K562 (cell line): ENCODE results near the gene CDK4. TPM values are rescaled to one million over a fixed set of nuclear protein-coding genes. Genes with fewer than 3 reads are reported as not detected.

Experiments used
- ATAC-seq: fragments of 200-7000 bp; cut with Tn5 transposase; 3 replicates; pipeline ENCODE4 v1.9.1; 2020; ENCODE audit warnings: moderate library complexity
- BruUV-seq: library from RNA; stranded (reverse); fragments of 400-500 nt; replicated peaks from 2 replicates; lab custom pipeline; 2021; lab: Mats Ljungman, UMichigan
- CTCF ChIA-PET: fragments of 300-600 bp; formaldehyde crosslinking; extraction: SDS; loops from one replicate; lab custom pipeline; 2021; ENCODE audit warnings: low intra/inter-chr PET ratio; lab: Yijun Ruan, JAX
- POLR2A ChIA-PET: fragments of 300-600, 350-650 bp; sonication (Branson Sonifier 250); formaldehyde crosslinking; extraction: SDS; loops from one replicate; lab custom pipeline; 2021; ENCODE audit warnings: antibody characterized with exemption, inconsistent platforms; lab: Yijun Ruan, JAX
- DNase-seq, 4 experiments: peaks; one replicate each; pipeline versions ENCODE4 v3.0.0 to v3.0.0-alpha.2; 2011 to 2018; ENCODE audit warnings: low spot score in 3 of 4, mixed read lengths in 3 of 4; ENCODE audit errors: extremely low read depth in 1 of 4
- FAIRE-seq: peaks from 2 replicates; lab custom pipeline; 2011; peaks lifted over from hg19 to GRCh38; lab: Jason Lieb, UNC
- H2AFZ ChIP-seq: 2 replicates; pipeline ENCODE4 v1.6.0; 2011; ENCODE audit warnings: low read depth, low read length, control low read depth, inconsistent platforms
- H3K27ac ChIP-seq: fragments of 200-600 bp; 3 replicates; pipeline ENCODE4 v1.8.0; 2011; ENCODE audit warnings: low read depth, mild to moderate bottlenecking, control low read depth, inconsistent platforms, low read length, moderate library complexity, mixed read lengths; ENCODE audit errors: extremely low read depth
- H3K27me3 ChIP-seq, 2 experiments: fragments of 300-600 bp in 1 of 2; 2 replicates in 1 of 2; 3 replicates in 1 of 2; pipeline versions ENCODE4 v1.6.0 to v1.8.0; 2011; ENCODE audit warnings: inconsistent platforms in 2 of 2, low read length in 2 of 2, mild to moderate bottlenecking in 1 of 2, mixed read lengths in 1 of 2, moderate library complexity in 1 of 2; ENCODE audit not compliant: control insufficient read depth in 2 of 2, insufficient read depth in 2 of 2
- H3K36me3 ChIP-seq: fragments of 300-600 bp; 3 replicates; pipeline ENCODE4 v1.8.0; 2011; ENCODE audit warnings: mild to moderate bottlenecking, low read length, inconsistent platforms; ENCODE audit not compliant: control insufficient read depth, insufficient read depth
- H3K4me1 ChIP-seq, 2 experiments: fragments of 200-600 bp in 1 of 2; replicated peaks in 1 of 2; 2 replicates in 1 of 2; 3 replicates in 1 of 2; pipeline versions ENCODE4 v1.5.1 to v1.8.0; 2011; ENCODE audit warnings: inconsistent platforms in 2 of 2, low read length in 2 of 2, mild to moderate bottlenecking in 1 of 2, mixed read lengths in 1 of 2, moderate library complexity in 1 of 2; ENCODE audit not compliant: control insufficient read depth in 2 of 2, insufficient read depth in 2 of 2
- H3K4me2 ChIP-seq: 2 replicates; pipeline ENCODE4 v1.6.1; 2011; ENCODE audit warnings: low read length, control low read depth, inconsistent platforms, mixed read lengths; ENCODE audit not compliant: insufficient read depth
- H3K4me3 ChIP-seq: fragments of 200-600 bp; sonication (generic), shearing (Covaris generic); 2 replicates; pipeline ENCODE4 v1.5.1; 2016; ENCODE audit warnings: control low read depth, inconsistent platforms
- H3K79me2 ChIP-seq: fragments of 200-600 bp; 3 replicates; pipeline ENCODE4 v1.8.0; 2011; ENCODE audit warnings: low read length, inconsistent platforms; ENCODE audit not compliant: control insufficient read depth, insufficient read depth
- H3K9ac ChIP-seq, 2 experiments: 2 replicates each; pipeline versions ENCODE4 v1.6.0 to v1.6.1; 2011; ENCODE audit warnings: low read depth in 2 of 2, low read length in 2 of 2, control low read depth in 1 of 2, inconsistent platforms in 1 of 2, mild to moderate bottlenecking in 1 of 2, mixed read lengths in 1 of 2; ENCODE audit not compliant: insufficient read depth in 1 of 2
- H3K9me1 ChIP-seq: one replicate; pipeline ENCODE4 v1.6.0; 2011; ENCODE audit warnings: inconsistent platforms, mild to moderate bottlenecking, low read length, moderate library complexity; ENCODE audit not compliant: control insufficient read depth, insufficient read depth
- H3K9me3 ChIP-seq: replicated peaks from 2 replicates; pipeline ENCODE4 v1.5.1; 2011; ENCODE audit warnings: low read depth, low read length, inconsistent platforms; ENCODE audit not compliant: control insufficient read depth, insufficient read depth
- H4K20me1 ChIP-seq: replicated peaks from 2 replicates; pipeline ENCODE4 v1.6.1; 2011; ENCODE audit warnings: low read length, inconsistent platforms, mixed read lengths; ENCODE audit not compliant: control insufficient read depth, insufficient read depth
- BDP1 ChIP-seq: IDR thresholded peaks from 3 replicates; pipeline ENCODE4 v1.6.1; 2011; ENCODE audit not compliant: insufficient read length, insufficient read depth
- CBFA2T2 ChIP-seq: fragments of 450-650 bp; conservative IDR thresholded peaks from 2 replicates; pipeline ENCODE4 v1.6.1; 2017; ENCODE audit warnings: mild to moderate bottlenecking
- CBX8 ChIP-seq: fragments of 200-600 bp; sonication (generic); IDR thresholded peaks from 2 replicates; pipeline ENCODE4 v1.6.1; 2012; ENCODE audit warnings: borderline replicate concordance, mixed run types, low read depth, mild to moderate bottlenecking, moderate library complexity, mixed read lengths, low read length, control low read depth, inconsistent platforms; ENCODE audit not compliant: poor library complexity, severe bottlenecking; ENCODE audit errors: extremely low read depth
- DIDO1 ChIP-seq: fragments of 450-650 bp; IDR thresholded peaks from 2 replicates; pipeline ENCODE4 v1.6.1; 2016; ENCODE audit warnings: low read depth, missing biosample characterization, missing genetic modification characterization
- L3MBTL2 ChIP-seq: fragments of 450-650 bp; IDR thresholded peaks from 2 replicates; pipeline ENCODE4 v1.6.1; 2016; ENCODE audit warnings: mild to moderate bottlenecking, moderate library complexity
- NR0B1 ChIP-seq: fragments of 450-650 bp; IDR thresholded peaks from one replicate; pipeline ENCODE4 v1.6.1; 2018; ENCODE audit warnings: mild to moderate bottlenecking, moderate library complexity; ENCODE audit not compliant: partially characterized antibody
- POLR2G ChIP-seq: fragments of 200-400 bp; formaldehyde crosslinking; IDR thresholded peaks from 2 replicates; pipeline ENCODE4 v1.6.1; 2017; ENCODE audit warnings: low read depth, mild to moderate bottlenecking, antibody characterized with exemption, low read length, moderate library complexity
- RCOR1 ChIP-seq, 2 experiments: IDR thresholded peaks; 2 replicates each; pipeline ENCODE4 v1.6.1; 2012; ENCODE audit warnings: low read depth in 2 of 2, low read length in 2 of 2, borderline replicate concordance in 1 of 2, improper control_type of control experiment in 1 of 2
- ZEB2 ChIP-seq: fragments of 450-650 bp; IDR thresholded peaks from 2 replicates; pipeline ENCODE4 v1.6.1; 2016
- ZNF175 ChIP-seq: fragments of 200-800 bp; sonication (Bioruptor generic); IDR thresholded peaks from 2 replicates; pipeline ENCODE4 v1.6.1; 2016; ENCODE audit warnings: low read depth, mild to moderate bottlenecking, missing genetic modification characterization, missing compliant biosample characterization
- ZNF57 ChIP-seq: fragments of 450-650 bp; formaldehyde crosslinking; IDR thresholded peaks from 2 replicates; pipeline ENCODE4 v1.4.0; 2020; ENCODE audit warnings: mild to moderate bottlenecking, moderate library complexity
- ZNF766 ChIP-seq: fragments of 200-800 bp; sonication (Bioruptor generic); conservative IDR thresholded peaks from 2 replicates; pipeline ENCODE4 v1.6.1; 2016; ENCODE audit warnings: missing genetic modification characterization, missing compliant biosample characterization
- ZNF79 ChIP-seq: fragments of 250-450 bp; sonication (Bioruptor Pico); IDR thresholded peaks from 2 replicates; pipeline ENCODE4 v1.4.0; 2020; ENCODE audit warnings: low read depth, mild to moderate bottlenecking, moderate library complexity
- WGBS: fragments of 100-300 bp; shearing (Covaris generic); methylation state at CpG from one replicate; pipeline ENCODE4 v1.1.6; 2016; ENCODE audit warnings: low coverage, mixed read lengths; ENCODE audit not compliant: insufficient coverage; ENCODE audit errors: missing lambda C conversion rate; 5-methylcytosine and 5-hydroxymethylcytosine counted together
- in situ Hi-C: fragments of 300-500 bp; cut with MboI; formaldehyde crosslinking; loops from 4 replicates; pipeline ENCODE4 v1.15.0; 2018; ENCODE audit warnings: inconsistent platforms, mixed read lengths
- intact Hi-C: fragments of 100-400 bp; cut with micrococcal nuclease; formaldehyde crosslinking; loops from 2 replicates; pipeline ENCODE4 v1.14.2; 2022
- polyA plus RNA-seq, 8 experiments: library from polyadenylated mRNA; depleted of rRNA in 4 of 8; stranded (reverse) in 5 of 8; unstranded in 3 of 8; fragments of >200 nt; fragmentation: Nextera tagmentation in 2 of 8; fragmentation: Illumina TruSeq in 1 of 8; extraction: Ambion mirVana in 2 of 8; extraction: Trizol in 1 of 8; gene quantifications; 2 replicates each; pipeline versions ENCODE4 v1.2.1 to v1.2.3, GENCODE V29; 2011 to 2014; ENCODE audit warnings: inconsistent platforms in 1 of 8, missing spikeins in 1 of 8
- total RNA-seq, 7 experiments: library from RNA; depleted of rRNA in 6 of 7; stranded (reverse); fragments of >200 nt in 6 of 7; fragmentation: Illumina TruSeq in 2 of 7; extraction: Trizol in 2 of 7; gene quantifications; 2 replicates each; pipeline versions ENCODE4 v1.2.1 to v1.2.3, GENCODE V29; 2011 to 2021; ENCODE audit warnings: low replicate concordance in 1 of 7
- TF ChIP-seq, protein P1 (sequence below), 3 experiments: IDR thresholded peaks in 2 of 3; conservative IDR thresholded peaks in 1 of 3; 2 replicates each; pipeline ENCODE4 v1.5.1; 2011 to 2012; ENCODE audit warnings: low read length in 3 of 3, mild to moderate bottlenecking in 3 of 3, control low read depth in 2 of 3, improper control_type of control experiment in 1 of 3, inconsistent platforms in 1 of 3, low read depth in 1 of 3, mixed read lengths in 1 of 3, moderate library complexity in 1 of 3; ENCODE audit not compliant: insufficient read depth in 2 of 3
- TF ChIP-seq, protein P2 (sequence below): sonication (generic); formaldehyde crosslinking; IDR thresholded peaks from 2 replicates; pipeline ENCODE4 v1.8.1; 2022; ENCODE audit warnings: missing genetic modification reagents

Gene CDK4
- total and polyA plus RNA-seq, 9 of the 15 experiments (the other 6 are each of a cell fraction or from before 2014, with no cell fraction given): 37.8 to 436 (median 238) TPM

DNA sequence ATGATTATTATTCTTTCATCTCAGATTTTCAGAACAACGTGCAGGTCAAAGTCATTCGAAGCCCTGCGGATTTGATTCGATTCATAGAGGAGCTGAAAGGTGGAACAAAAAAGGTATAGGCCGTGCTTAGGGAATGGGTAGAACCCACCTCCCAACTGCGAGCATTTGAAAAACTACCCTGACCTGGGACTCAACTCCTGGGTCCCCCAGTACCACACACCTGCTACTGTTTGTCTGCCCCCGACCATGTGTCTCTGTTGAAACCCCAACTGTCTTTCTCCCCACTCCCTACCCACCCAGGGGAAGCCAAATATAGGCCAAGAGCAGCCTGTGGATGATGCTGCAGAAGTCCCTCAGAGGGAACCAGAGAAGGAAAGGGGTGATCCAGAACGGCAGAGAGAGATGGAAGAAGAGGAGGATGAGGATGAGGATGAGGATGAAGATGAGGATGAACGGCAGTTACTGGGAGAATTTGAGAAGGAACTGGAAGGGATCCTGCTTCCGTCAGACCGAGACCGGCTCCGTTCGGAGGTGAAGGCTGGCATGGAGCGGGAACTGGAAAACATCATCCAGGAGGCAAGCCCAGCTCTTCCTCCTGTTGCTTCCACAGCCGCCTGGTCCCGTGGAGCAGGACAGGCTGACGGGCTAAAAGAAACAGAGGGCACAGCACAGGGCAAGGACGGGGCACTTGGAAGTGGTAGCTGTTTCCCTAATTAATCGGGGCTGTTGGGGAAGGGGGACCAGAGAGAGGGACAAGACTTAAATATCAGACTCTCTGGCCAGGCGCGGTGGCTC lies 34.1 kb downstream of the CDK4 start:
- Histone ChIP-seq H3K4me1 (no peaks in the 10 kb centered on the region), H3K9ac (no peak overlapping the region), H4K20me1 (no peaks in the 10 kb centered on the region), H3K79me2 (no peaks in the 10 kb centered on the region), H2AFZ (no peak overlapping the region), H3K4me3 (no peak overlapping the region), H3K9me3 (no peaks in the 10 kb centered on the region), H3K9me1 (no peaks in the 10 kb centered on the region), H3K4me2 (no peak overlapping the region), H3K36me3 (peaks cover 52% of the 10 kb centered on the region; the same call in 2 of the 3 replicates), H3K27me3 (no peaks in the 10 kb centered on the region), H3K27ac (no peak overlapping the region)
- CTCF ChIA-PET: no interaction called here
- intact Hi-C loops (no loop called here), in situ Hi-C loops (no loop called here)
- BruUV-seq: TSS peak; percentile 53
- no peak for ATAC-seq
- FAIRE-seq: no peak
- POLR2A ChIA-PET: interaction anchor here (0.9 to 1.1 kb wide), 2 partner anchors 11 to 24 kb away, joined by 4 to 5 read pairs; partner anchors contain the start of gene OS9
- no peak for DNase-seq
- WGBS: 93% methylated on average over 14 of the region's 22 CpGs
- TF ChIP-seq BDP1 (no peak), ZNF766 (no peak), CBX8 (no peak), ZNF175 (no peak), POLR2G (no peak), ZNF79 (no peak), DIDO1 (tag) (no peak), ZEB2 (no peak), ZNF57 (CRISPR knock-in tag) (no peak), RCOR1 (IDR thresholded peaks at IDR 0.05; ENCODE audit: borderline replicate concordance in 1 of 2, low read depth in 2 of 2, low read length in 2 of 2) (no peak), L3MBTL2 (no peak), NR0B1 (no peak), CBFA2T2 (no peak)
- TF ChIP-seq, protein P1, sequence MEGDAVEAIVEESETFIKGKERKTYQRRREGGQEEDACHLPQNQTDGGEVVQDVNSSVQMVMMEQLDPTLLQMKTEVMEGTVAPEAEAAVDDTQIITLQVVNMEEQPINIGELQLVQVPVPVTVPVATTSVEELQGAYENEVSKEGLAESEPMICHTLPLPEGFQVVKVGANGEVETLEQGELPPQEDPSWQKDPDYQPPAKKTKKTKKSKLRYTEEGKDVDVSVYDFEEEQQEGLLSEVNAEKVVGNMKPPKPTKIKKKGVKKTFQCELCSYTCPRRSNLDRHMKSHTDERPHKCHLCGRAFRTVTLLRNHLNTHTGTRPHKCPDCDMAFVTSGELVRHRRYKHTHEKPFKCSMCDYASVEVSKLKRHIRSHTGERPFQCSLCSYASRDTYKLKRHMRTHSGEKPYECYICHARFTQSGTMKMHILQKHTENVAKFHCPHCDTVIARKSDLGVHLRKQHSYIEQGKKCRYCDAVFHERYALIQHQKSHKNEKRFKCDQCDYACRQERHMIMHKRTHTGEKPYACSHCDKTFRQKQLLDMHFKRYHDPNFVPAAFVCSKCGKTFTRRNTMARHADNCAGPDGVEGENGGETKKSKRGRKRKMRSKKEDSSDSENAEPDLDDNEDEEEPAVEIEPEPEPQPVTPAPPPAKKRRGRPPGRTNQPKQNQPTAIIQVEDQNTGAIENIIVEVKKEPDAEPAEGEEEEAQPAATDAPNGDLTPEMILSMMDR (IDR thresholded peaks at IDR 0.05 in 2 of 3, conservative IDR thresholded peaks at IDR 0.05 in 1 of 3; ENCODE audit: insufficient read depth in 2 of 3, low read depth in 1 of 3, low read length in 3 of 3): no peak
- TF ChIP-seq, protein P2, sequence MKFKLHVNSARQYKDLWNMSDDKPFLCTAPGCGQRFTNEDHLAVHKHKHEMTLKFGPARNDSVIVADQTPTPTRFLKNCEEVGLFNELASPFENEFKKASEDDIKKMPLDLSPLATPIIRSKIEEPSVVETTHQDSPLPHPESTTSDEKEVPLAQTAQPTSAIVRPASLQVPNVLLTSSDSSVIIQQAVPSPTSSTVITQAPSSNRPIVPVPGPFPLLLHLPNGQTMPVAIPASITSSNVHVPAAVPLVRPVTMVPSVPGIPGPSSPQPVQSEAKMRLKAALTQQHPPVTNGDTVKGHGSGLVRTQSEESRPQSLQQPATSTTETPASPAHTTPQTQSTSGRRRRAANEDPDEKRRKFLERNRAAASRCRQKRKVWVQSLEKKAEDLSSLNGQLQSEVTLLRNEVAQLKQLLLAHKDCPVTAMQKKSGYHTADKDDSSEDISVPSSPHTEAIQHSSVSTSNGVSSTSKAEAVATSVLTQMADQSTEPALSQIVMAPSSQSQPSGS (CRISPR knock-in tag): no peak
